Effector memory CD4-positive, alpha-beta T cell (primary cell): ENCODE measurements around the gene SH3PXD2B.

Source experiments
- DNase-seq, 3 donors: peaks; one replicate each; pipeline ENCODE4 v3.0.0-alpha.2; 2020
- H3K27ac ChIP-seq: 2 replicates; pipeline ENCODE4 v1.7.0; 2013; ENCODE audit warnings: mild to moderate bottlenecking, low read length, moderate library complexity; ENCODE audit not compliant: insufficient read depth, poor library complexity, severe bottlenecking
- H3K27me3 ChIP-seq: replicated peaks from 2 replicates; pipeline ENCODE4 v1.7.0; 2013; ENCODE audit warnings: mild to moderate bottlenecking, low read length; ENCODE audit not compliant: insufficient read depth, control insufficient read depth, poor library complexity, severe bottlenecking
- H3K36me3 ChIP-seq: 2 replicates; pipeline ENCODE4 v1.7.0; 2013; ENCODE audit warnings: mild to moderate bottlenecking, low read length, moderate library complexity; ENCODE audit not compliant: control insufficient read depth, insufficient read depth
- H3K4me1 ChIP-seq: 2 replicates; pipeline ENCODE4 v1.7.0; 2013; ENCODE audit warnings: low read length, mild to moderate bottlenecking; ENCODE audit not compliant: control insufficient read depth, insufficient read depth, poor library complexity, severe bottlenecking
- H3K4me3 ChIP-seq: 2 replicates; pipeline ENCODE4 v1.7.0; 2013; ENCODE audit warnings: low read length, low read depth, mild to moderate bottlenecking; ENCODE audit not compliant: insufficient read depth, poor library complexity, severe bottlenecking
- H3K9me3 ChIP-seq: 2 replicates; pipeline ENCODE4 v1.7.0; 2013; ENCODE audit warnings: mild to moderate bottlenecking, low read length, moderate library complexity; ENCODE audit not compliant: control insufficient read depth

The SH3PXD2B gene

GRCh38 chr5:172420235-172420939, 33.9 kb downstream of the SH3PXD2B start:
- no peak overlapping the region for H3K27ac ChIP-seq

GRCh38 chr5:172418862-172419814, 35.2 kb downstream of the SH3PXD2B start:
- H3K4me3 ChIP-seq, result no peak overlapping the region
- no peaks in the 10 kb centered on the region for H3K27me3 ChIP-seq
- no peaks in the 10 kb centered on the region for H3K36me3 ChIP-seq
- H3K4me1 ChIP-seq, result no peaks in the 10 kb centered on the region
- no peaks in the 10 kb centered on the region for H3K9me3 ChIP-seq
- H3K27ac ChIP-seq, result no peak overlapping the region
- DNase-seq, result no peak

More at GRCh38 chr5:172420235-172420939, 33.9 kb downstream of the SH3PXD2B start:
- Histone ChIP-seq H3K4me1 (no peaks in the 10 kb centered on the region), H3K4me3 (no peak overlapping the region), H3K27me3 (no peaks in the 10 kb centered on the region), H3K9me3 (no peaks in the 10 kb centered on the region), H3K36me3 (no peaks in the 10 kb centered on the region)
- no peak for DNase-seq

- H3K9me3 ChIP-seq, result no peaks in the 10 kb centered on the region
- H3K27me3 ChIP-seq, result no peaks in the 10 kb centered on the region
- H3K27ac ChIP-seq, result no peak overlapping the region
- H3K4me1 ChIP-seq, result no peaks in the 10 kb centered on the region
- no peaks in the 10 kb centered on the region for H3K36me3 ChIP-seq
- no peak overlapping the region for H3K4me3 ChIP-seq
- DNase-seq, result no peak
Measured at GRCh38 chr5:172417983-172418630, 36.2 kb downstream of the SH3PXD2B start.

- no peak overlapping the region for H3K4me3 ChIP-seq
- H3K9me3 ChIP-seq, result no peaks in the 10 kb centered on the region
- H3K27me3 ChIP-seq, result no peaks in the 10 kb centered on the region
- no peaks in the 10 kb centered on the region for H3K36me3 ChIP-seq
- no peak overlapping the region for H3K27ac ChIP-seq
- H3K4me1 ChIP-seq, result no peaks in the 10 kb centered on the region
- no peak for DNase-seq
Measured at GRCh38 chr5:172417130-172417841, 37.0 kb downstream of the SH3PXD2B start.

- H3K36me3 ChIP-seq, result no peaks in the 10 kb centered on the region
- H3K27ac ChIP-seq, result no peak overlapping the region
- H3K9me3 ChIP-seq, result no peaks in the 10 kb centered on the region
- H3K4me3 ChIP-seq, result no peak overlapping the region
- DNase-seq, result no peak
- no peaks in the 10 kb centered on the region for H3K27me3 ChIP-seq
- H3K4me1 ChIP-seq, result no peaks in the 10 kb centered on the region
Measured at GRCh38 chr5:172415362-172416275, 38.7 kb downstream of the SH3PXD2B start.

- no peaks in the 10 kb centered on the region for H3K36me3 ChIP-seq
- no peak overlapping the region for H3K4me3 ChIP-seq
- no peaks in the 10 kb centered on the region for H3K4me1 ChIP-seq
- H3K27ac ChIP-seq, result no peak overlapping the region
- no peak for DNase-seq
- no peaks in the 10 kb centered on the region for H3K9me3 ChIP-seq
- H3K27me3 ChIP-seq, result no peaks in the 10 kb centered on the region
Measured at GRCh38 chr5:172414531-172415361, 39.6 kb downstream of the SH3PXD2B start.

GRCh38 chr5:172413601-172414171, 40.6 kb downstream of the SH3PXD2B start:
- Histone ChIP-seq H3K4me3 (no peak overlapping the region), H3K27me3 (no peaks in the 10 kb centered on the region), H3K4me1 (no peaks in the 10 kb centered on the region), H3K36me3 (no peaks in the 10 kb centered on the region), H3K27ac (no peak overlapping the region), H3K9me3 (no peaks in the 10 kb centered on the region)
- DNase-seq, result no peak

GRCh38 chr5:172412724-172413286, 41.5 kb downstream of the SH3PXD2B start:
- no peak overlapping the region for H3K27ac ChIP-seq

More at GRCh38 chr5:172412724-172413286, 41.5 kb downstream of the SH3PXD2B start:
- no peaks in the 10 kb centered on the region for H3K9me3 ChIP-seq
- no peaks in the 10 kb centered on the region for H3K36me3 ChIP-seq
- no peak overlapping the region for H3K4me3 ChIP-seq
- H3K4me1 ChIP-seq, result no peaks in the 10 kb centered on the region
- no peaks in the 10 kb centered on the region for H3K27me3 ChIP-seq
- no peak for DNase-seq
